Measurements from ENCODE around the gene ARMC3.
"Not testable (repeated sequence)": the region's sequence is repeated elsewhere in the genome, so short reads cannot be mapped to it uniquely, and the experiment has no call there.

Gene ARMC3, protein sequence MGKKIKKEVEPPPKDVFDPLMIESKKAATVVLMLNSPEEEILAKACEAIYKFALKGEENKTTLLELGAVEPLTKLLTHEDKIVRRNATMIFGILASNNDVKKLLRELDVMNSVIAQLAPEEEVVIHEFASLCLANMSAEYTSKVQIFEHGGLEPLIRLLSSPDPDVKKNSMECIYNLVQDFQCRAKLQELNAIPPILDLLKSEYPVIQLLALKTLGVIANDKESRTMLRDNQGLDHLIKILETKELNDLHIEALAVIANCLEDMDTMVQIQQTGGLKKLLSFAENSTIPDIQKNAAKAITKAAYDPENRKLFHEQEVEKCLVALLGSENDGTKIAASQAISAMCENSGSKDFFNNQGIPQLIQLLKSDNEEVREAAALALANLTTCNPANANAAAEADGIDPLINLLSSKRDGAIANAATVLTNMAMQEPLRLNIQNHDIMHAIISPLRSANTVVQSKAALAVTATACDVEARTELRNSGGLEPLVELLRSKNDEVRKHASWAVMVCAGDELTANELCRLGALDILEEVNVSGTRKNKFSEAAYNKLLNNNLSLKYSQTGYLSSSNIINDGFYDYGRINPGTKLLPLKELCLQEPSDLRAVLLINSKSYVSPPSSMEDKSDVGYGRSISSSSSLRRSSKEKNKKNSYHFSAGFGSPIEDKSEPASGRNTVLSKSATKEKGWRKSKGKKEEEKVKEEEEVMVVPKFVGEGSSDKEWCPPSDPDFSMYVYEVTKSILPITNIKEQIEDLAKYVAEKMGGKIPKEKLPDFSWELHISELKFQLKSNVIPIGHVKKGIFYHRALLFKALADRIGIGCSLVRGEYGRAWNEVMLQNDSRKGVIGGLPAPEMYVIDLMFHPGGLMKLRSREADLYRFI

DNA sequence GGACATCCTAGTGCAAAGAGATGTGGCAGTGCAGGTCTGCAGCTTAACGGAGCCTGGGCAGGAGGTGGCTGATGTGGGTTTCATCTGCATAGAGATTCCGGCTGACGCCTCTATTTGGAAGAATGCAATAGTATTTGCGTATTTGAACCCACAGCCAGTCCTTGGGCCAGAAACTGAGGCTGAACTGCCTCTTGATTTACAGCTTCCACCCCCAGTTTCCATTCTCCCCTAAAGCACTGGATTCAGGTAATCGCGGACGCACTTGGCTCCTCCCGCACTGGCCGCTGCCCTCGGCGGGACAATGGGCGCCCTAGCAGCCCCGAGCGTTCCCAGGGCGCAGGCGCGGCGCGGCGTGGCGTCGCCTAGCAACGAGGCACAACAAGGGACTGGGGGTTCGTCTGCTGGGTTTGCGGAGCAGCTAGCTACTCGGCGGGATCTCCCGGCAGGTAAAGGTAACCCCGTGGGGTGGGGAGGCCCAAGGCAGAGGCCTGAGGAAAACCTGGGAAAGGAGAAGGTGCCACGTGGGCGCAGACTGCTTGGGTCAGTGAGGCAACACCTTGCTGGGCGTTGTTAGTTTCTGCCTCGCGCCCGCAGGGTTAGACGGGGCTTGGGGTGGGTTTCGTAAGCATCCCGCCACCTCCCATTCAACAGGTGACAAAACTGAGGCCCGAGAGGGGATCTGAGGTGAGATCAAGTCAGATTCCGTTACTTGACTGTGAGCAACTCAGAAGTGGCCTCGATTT, at the start of gene ARMC3:
TSS of gene ARMC3 (plus strand) at position 393 of the 743 bp plus-strand sequence. CDS start 3,944 bp downstream, outside the sequence.
- DNase-seq (ENCODE audit: low read depth in 2 of 2, low spot score in 1 of 2) = peak; percentile 20 to 25

DNA sequence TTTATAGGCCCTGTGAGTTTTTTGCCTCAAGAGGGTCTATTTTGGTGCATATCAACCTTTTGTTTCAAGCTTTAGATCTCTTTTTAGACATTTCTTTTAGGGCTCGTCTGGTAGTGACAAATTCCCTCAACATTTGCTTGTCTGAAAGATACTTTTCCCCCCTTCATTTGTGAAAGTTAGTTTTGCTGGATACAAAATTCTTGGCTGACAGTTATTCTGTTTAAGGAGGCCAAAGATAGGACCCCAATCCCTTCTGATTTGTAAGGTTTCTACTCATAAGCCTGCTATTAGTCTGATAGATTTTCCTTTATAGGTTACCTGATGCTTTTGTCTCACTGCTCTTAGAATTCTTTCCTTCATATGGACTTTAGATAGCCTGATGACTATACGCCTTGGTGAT, 36.1 kb upstream of the ARMC3 start:
- DNase-seq (ENCODE audit: low read depth in 2 of 2, low spot score in 1 of 2) = no peak

DNA sequence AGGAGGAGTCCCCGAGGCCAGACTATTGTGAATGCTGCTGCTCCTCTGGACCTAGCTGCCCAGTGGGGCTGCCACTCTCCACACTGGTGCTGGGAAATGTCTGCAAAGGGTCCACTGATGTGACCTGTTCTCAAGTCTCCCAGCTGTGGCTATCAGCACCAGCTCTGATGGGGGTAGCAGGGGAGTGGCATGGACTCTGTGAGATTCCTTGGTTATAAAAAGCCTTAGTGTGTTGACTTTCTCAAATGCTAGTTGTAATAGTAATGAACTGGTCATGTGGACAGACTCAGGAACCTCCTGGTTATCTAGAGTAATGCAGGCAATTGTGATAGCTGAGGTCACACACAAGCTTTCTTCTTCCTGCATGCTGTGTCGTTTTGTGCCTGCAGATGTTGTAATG, 34.1 kb upstream of the ARMC3 start:
- no peak for DNase-seq (ENCODE audit: low read depth in 2 of 2, low spot score in 1 of 2)

DNA sequence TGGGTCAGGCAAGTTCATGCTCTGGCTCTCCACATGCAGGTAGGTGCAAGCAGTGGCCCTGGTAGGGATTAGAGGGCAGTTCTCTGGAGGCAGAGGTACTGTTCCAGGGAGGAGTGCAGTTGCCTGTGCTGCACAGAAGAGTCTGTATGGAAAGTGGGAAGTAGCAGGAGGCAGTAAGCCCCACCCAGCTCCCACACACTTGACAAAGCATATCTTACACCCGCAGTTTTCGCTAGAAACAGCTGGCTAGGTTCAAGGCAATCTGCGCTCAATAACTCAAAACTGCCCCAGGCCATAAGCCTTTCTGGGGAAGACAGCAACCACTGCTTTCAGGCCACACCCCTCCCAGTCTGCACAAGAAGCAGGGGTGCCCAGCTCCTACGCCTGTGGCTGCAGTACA, 33.1 kb upstream of the ARMC3 start:
- DNase-seq (ENCODE audit: low read depth in 2 of 2, low spot score in 1 of 2) = no peak

DNA sequence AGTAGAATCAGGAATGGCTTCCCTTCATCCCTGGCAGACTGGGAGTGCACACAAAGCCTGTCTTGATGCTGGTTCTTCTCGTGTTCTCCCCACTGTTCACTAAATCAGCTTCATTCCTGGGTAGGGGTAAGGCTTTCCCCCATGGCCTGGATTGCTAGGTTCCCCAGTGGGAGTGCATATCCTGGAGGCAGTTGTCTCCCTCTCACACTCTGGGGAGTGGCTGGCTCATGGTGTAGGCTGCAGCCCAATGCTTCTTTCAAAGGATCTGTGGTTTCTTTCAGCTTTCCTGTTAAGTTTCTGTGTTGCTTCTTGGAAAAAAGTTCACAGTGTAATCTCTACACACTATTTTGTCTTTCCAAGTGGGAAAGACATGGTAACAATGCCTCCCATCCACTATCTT, 32.6 kb upstream of the ARMC3 start:
- no peak for DNase-seq (ENCODE audit: low read depth in 2 of 2, low spot score in 1 of 2)

DNA sequence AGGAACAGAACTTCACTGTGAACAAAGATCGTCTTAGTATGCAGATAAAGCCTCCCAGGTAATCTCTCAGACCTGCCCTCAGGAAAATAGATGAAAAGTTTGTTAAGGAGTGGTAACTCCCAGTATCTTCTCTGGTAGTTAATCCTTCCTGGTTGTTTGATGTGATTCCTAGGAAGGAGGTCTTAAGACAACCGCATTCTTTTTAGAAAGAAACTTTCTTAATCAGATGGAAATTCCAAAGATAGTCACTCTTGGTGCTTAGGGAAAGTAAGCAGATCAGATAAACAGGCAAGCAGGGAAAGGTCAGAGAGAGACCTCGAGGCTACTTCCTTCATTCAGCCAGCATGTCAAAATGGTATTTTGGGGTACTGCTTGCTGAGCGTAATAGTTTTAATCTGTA, 30.5 kb upstream of the ARMC3 start:
- no peak for DNase-seq (ENCODE audit: low read depth in 2 of 2, low spot score in 1 of 2)

DNA sequence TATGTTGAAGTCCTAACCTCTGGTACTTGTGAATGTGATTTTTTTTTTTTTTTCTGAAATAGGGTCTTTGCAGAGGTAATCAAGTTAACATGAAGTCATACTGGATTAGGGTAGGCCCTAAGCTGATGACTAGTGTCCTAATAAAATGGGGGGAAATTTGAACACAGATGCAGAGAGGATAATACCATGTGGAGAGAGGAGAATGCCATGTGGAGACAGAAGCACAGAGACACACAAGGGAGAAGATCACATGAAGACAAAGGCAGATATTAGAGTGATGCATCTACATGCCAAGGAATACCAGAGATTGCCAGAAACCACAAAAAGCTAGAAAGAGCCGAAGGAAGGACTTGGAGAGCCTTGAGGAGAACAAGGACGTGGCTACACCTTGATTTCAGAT, 28.5 kb upstream of the ARMC3 start:
- DNase-seq (ENCODE audit: low read depth in 2 of 2, low spot score in 1 of 2) = no peak

DNA sequence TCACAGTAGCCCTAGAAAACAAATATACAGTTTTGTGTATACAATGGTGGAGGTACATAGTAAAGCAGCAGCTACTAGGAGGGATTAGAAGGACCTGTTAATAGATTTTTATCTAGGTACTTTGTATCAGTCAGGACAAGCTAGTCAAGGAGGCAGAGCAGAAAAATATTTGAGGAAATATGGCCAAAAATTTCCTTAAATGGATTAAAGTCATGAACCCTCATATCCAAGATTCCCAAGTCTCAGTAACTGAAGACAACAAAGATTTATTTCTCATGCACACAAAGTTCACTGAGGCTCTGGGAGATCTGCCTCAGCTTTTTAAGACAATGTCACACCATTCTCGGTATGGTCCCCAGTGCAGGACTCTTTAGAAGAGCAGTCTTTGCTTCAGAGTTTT, 28.1 kb upstream of the ARMC3 start:
- no peak for DNase-seq (ENCODE audit: low read depth in 2 of 2, low spot score in 1 of 2)

DNA sequence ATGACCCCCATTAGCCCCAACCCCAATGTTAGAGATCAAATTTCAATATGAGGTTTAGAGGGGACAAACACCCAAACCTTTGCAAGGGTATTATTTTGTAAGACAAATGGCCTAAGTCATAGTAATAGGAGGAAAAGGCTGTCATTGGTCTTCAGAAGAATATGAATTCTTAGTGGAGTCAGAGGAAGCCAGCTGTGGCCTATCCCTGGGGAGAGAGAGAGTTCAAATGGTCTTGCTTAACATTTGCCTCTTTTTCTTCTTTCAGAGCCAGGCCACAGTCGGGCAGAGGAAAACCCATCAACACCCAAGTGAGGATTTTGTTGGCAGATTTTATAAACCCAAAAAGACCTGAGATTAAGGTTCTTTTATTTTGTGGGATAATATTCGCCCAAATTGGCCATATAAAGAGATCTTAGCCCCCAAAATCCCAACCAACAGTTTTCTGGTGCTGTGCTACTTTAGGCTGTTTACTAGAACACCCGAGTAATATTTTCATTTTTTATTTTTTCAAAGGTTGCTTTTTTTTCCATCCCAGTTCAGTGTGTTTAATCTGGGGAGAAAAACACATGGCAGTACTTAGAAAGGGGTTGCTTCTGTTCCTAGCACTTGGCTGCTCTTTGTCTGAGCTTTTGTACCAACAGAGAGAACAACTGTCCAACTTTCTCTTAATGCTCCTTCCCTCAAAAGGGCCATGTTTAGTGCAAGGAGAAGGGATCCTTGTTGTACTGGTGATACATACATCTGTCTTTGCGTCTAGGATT, 26.8 kb upstream of the ARMC3 start:
- no peak for DNase-seq (ENCODE audit: low read depth in 2 of 2, low spot score in 1 of 2)

DNA sequence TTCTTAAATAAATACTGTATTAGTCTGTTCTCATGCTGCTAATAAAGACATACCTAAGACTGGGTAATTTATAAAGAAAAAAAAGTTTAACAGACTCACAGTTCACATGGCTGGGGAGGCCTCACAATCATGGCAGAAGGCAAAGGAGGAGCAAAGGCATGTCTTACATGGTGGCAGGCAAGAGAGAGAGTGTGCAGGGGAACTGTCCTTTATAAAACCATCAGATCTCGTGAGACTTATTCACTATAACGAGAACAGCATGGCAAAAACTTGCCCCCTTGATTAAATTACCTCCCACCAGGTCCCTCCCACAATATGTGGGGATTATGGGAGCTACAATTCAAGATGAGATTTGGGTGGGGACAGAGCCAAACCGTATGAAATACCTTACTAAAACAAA, 25.7 kb upstream of the ARMC3 start:
- not testable (repeated sequence) for DNase-seq (ENCODE audit: low read depth in 2 of 2, low spot score in 1 of 2)

DNA sequence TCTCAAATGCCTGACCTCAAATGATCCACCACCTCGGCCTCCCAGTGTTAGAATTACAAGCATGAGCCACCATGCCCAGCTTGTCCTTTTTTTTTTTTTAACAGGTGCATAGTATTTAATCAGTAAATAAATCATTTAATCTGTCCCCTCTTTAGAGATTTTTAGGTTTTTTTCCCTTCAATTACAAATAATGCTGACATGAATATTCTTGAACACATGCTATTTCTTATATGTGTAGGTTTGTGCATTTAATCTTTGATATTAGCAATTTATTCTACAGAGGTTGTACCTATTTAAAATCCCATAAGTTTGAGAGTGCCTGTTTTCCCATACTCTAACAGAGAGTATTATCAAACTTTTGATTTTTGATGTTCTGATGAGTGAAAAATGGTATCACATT, 24.2 kb upstream of the ARMC3 start:
- DNase-seq (ENCODE audit: low read depth in 2 of 2, low spot score in 1 of 2) = no peak

DNA sequence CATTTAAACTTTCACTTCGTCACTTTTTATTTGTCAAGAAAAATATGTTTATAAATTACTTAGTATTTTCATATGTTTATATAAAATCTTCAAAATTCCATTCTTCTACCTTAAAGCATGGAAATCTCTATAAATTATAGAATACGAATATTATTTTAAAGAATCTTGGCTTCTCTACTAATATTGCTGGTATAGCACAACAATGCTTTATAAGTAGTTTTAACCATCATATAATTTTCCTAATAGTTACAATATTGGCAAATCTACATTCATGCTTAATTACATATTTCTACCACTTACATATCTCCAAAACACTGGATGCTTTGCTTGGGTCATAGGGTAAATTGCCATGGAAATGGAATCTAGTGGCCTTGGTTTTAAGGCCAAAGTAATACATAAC, 21.1 kb upstream of the ARMC3 start:
- DNase-seq (ENCODE audit: low read depth in 2 of 2, low spot score in 1 of 2) = no peak

DNA sequence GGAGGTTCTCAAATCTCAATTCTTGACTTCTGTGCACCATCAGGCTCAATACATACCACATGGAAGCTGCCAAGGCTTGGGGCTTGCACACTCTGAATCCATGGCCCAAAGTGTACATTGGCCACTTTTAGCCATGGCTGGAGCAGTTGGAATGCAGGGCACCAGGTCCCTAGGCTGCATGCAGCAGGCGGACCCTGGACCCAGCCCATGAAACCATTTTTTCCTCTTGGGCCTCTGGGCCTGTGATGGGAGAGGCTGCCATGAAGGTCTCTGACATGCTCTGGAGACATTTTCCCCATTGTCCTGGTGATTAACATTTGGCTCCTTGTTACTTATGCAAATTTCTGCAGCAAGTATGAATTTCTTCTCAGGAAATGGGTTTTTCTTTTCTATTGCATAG, 19.0 kb upstream of the ARMC3 start:
- DNase-seq (ENCODE audit: low read depth in 2 of 2, low spot score in 1 of 2) = no peak

DNA sequence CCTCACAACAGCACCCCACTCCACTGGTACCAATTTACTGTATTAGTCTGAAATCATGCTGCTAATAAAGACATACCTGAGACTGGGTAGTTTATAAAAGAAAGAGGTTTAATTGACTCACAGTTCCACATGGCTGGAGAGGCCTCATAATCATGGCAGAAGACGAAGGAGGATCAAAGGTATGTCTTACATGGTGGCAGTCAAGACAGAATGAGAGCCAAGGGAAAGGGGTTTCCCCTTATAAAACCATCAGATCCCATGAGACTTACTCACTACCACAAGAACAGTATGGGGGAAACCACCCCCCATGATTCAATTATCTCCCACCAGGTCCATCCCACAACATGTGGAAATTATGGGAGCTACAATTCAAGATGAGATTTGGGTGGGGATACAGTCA, 18.2 kb upstream of the ARMC3 start:
- not testable (repeated sequence) for DNase-seq (ENCODE audit: low read depth in 2 of 2, low spot score in 1 of 2)

DNA sequence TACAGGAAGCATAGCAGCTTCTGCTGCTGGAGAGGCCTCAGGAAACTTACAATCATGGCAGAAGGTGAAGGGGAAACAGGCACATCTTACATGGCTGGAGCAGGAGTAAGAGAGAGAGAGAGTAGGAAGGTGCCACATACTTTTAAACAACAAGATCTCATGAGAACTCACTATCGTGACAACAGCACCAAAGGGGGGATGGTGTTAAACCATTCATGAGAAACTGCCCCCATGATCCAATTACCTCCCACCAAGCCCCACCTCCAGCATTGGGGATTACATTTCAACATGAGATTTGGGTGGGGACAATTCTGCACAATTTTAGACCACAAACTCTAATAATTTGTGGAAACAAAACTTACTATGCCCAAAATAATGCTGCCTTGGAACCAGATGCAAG, 16.8 kb upstream of the ARMC3 start:
- no peak for DNase-seq (ENCODE audit: low read depth in 2 of 2, low spot score in 1 of 2)

DNA sequence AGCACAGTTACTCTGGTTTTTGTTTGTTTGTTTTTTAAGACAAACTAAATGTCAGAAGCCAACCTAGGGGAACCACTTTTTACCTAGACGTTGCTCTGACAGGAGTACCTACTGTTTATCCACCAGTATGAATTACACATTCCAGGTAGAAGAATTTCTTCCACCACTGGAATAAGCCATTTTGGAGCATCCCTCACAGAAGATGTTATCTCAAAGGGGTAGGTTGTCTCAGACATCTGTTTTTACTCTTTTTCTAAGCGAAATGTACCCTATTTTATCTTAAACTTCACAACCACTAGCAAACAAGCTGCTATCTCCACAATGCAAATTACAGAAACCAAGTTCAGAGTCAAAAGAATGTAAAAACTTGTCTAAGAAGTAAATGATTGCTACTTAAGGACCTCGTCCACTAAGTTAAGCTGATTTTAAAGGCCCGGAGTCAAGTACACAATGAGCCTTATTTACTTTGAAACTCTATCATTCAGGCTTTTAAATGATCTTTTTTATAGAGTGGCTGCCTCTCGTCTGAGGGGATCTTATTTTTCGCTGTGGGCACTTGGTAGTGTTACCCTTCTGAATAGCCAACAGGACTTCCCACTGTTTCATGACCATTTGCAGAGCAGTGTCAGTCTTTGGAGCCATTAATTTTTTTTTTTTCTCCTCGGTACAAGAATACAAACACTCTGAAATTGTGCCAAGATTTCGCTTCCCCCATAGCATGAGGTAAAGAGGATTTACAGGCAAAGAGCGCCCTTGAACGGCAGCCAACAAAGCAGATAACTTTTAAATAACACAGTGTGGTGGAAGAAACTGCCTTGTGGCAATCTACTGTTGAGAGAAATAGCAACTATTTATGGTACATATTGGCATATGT, 15.7 kb upstream of the ARMC3 start:
- DNase-seq (ENCODE audit: low read depth in 2 of 2, low spot score in 1 of 2) = no peak

DNA sequence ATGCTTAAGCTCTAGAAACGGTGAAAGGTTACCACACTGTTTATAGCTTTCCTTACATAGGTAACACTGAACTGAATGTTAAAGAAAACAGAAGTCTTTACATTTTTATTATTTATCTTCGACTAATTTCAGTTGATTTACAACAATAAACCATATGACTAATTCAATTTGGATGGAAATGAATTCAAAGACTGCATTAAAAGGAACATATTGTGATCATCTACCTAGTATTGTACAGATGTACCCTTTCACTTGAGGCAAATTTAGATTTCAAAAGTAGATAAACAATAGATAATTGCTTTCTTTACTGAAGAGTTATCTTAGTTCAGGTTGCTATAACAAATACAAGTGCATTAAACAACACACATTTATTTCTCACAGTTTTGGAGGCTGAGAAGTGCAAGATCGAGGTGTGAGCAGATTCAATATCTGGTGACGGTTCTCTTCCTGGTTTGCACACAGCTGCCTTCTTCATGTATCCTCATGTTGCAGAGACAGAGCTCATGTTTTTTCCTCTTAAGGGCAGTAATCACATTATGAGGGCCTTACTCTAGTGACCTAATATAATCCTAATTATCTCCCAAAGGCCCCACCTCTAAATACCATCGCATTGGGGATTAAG, 15.0 kb upstream of the ARMC3 start:
- no peak for DNase-seq (ENCODE audit: low read depth in 2 of 2, low spot score in 1 of 2)

DNA sequence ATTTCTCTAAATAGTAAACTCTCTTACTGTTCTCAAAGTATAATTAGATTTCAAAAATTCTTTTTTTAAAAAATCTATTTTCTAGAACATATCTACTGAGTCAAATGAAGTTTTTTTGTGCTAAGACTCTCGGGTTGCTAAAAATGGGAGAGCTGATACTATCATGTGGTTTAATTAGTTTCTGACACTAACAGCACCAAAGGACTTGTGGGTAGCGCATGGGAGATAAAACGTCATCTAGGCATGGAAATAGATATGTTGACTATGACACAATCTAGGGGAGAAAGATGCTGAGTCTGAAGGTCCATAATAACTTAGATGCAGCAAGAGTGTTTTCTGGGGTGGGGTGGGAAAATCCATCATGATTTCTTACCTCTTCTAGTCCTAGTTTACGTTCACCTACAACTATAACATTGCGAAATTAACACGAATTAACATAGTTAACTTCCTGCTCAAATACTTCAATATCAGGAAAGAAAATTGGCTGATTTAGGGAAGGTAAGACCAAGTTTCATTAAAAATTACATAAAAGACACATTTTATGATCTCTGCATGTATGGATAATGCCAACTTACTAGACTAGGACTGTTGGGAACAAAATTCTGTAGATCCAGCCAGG, 14.3 kb upstream of the ARMC3 start:
- no peak for DNase-seq (ENCODE audit: low read depth in 2 of 2, low spot score in 1 of 2)

DNA sequence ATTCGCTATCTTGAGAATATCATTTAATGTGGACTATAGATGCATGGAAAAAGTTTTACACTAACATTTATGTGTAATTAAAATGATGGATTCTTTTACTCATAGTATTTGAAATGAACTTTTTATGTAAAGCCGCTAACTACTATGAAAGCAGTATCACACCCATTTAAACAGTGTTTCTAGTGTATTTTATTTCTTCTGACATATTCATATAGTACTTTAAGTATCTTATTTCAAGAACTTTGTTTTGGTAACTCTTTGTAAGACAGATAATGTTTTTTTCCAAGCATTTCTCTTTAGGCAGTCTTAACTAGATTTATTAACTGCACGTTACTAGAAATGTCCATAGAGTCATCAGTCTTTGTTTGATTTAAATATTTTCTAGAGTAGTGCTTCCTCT, 12.5 kb upstream of the ARMC3 start:
- DNase-seq (ENCODE audit: low read depth in 2 of 2, low spot score in 1 of 2) = no peak
